Measurements from ENCODE around the gene PPP1R15B.
A peak's percentile ranks its signal among the peaks of the same experiment; 100 is the strongest.

DNA sequence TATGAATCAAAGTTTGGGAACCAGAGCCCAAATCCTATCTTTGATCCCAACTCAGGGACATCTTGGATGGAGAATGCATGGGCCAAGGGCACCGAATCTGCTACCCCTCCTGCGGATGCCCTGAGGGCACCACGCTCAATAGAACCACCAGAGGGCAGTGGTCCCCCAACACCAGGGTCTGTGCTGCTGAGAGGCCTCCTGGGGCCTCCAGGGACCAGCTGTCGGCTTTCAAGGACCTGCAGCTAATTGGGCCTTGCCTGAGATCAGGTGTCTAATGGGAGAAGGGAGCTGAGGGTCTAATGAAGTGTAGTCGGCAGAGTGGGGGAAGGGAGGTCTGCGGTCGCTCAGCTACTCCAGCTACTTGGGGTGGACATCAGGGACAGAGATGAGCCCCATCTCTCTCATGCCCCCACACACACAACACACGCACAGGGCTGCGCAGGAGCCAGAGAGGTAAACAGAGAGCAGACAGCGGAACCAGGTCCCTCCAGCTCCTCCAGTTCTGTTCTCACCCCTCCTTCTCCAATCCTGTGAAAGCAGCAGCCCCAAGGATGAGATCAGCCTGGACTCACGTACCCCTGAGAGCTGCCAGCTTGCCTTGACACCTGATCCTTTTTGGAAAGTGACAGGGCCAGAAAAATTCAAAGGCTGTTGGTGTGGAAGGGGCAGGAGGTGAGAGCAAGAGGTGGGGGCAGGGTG, 34.9 kb upstream of the PPP1R15B start:
- no peak for TF ChIP-seq EZH2 (IDR thresholded peaks at IDR 0.05; ENCODE audit: low read length, unreplicated experiment)
- TF ChIP-seq, protein P1, sequence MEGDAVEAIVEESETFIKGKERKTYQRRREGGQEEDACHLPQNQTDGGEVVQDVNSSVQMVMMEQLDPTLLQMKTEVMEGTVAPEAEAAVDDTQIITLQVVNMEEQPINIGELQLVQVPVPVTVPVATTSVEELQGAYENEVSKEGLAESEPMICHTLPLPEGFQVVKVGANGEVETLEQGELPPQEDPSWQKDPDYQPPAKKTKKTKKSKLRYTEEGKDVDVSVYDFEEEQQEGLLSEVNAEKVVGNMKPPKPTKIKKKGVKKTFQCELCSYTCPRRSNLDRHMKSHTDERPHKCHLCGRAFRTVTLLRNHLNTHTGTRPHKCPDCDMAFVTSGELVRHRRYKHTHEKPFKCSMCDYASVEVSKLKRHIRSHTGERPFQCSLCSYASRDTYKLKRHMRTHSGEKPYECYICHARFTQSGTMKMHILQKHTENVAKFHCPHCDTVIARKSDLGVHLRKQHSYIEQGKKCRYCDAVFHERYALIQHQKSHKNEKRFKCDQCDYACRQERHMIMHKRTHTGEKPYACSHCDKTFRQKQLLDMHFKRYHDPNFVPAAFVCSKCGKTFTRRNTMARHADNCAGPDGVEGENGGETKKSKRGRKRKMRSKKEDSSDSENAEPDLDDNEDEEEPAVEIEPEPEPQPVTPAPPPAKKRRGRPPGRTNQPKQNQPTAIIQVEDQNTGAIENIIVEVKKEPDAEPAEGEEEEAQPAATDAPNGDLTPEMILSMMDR (conservative IDR thresholded peaks at IDR 0.05; ENCODE audit: low read depth, low read length) = peak; percentile 68
- no peak for TF ChIP-seq EZH2phosphoT487 (IDR thresholded peaks at IDR 0.05; ENCODE audit: borderline replicate concordance, low read length)

Measured in PC-3 (cell line).